Measurements from ENCODE around the gene ZDHHC9.
"Not testable (repeated sequence)": the region's sequence is repeated elsewhere in the genome, so short reads cannot be mapped to it uniquely, and the experiment has no call there.

Gene ZDHHC9

DNA sequence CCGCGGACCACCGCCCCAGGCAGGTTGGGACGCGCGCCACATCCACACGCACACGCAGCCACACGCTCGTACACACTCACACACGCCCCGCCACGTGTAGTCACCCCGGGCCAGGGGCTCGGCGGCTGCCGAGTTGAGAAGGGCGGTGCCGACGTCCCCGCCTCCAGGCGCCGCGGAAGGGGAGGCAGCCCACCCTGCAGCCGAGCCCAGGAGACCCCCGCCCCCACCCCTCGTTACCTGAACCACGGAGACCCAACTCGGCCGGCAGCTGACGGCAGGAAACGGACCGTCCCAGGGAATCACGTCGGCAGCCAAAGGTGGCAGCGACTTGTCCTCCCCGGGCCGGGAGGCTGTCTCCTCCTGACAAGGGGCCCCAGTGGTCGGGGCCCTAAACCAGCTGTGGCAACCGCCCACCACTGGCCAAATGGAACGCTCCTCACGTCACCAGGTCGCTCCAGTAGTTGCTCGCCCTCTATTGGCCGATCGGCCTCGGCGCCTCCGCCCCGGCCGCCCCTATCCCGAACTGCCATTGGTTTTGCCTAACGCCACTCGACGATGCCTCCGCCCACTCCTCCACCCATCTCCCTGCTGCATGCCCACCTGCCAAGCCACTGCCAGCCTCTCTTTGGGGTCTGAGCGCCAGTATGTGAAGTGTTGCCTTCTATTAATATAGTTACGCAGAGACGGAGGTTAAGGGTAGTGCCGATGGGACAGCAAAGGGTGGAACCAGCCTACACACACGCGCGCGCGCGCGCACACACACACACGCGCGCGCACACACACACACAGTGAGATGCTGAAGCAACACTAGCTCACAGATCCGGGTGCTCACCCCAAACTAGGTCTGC is at the start of gene ZDHHC9:
Gene ZDHHC9 (minus strand): TSS at position 428 of the 848 bp plus-strand sequence. CDS start 1,941 bp downstream, outside the sequence.
- peak; percentile 94 for DNase-seq

- peak; percentile 73 for DNase-seq
These were observed 33.7 kb upstream of the ZDHHC9 start for GRCh38 chrX:129877401-129877800.

DNA sequence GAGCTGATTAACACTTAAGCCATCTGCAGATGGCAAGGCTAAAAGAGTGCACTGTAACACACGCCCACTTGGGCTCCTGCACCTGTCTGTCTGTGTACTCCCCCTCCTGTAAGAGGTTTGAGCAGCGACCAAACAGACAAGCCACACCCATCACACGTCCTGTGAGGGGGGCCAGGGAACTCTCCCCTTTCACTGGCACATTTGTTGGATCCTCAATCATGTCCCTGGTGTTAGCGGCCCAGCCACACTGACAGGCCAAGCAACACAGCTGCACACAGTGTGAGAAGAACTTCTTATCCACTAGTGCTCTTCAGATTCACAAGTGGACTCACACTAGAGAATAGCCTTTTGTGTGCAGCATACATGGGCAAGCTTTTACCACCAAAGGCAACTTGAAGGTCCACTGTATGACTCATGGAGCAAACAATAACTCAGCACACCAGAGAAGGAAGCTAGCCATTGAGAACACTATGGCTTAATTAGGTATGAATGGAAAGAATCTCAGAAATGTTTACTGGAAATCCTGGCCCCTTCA is 33.2 kb upstream of the ZDHHC9 start:
- DNase-seq: peak; percentile 96

- peak; percentile 70 for DNase-seq
These were observed 32.0 kb upstream of the ZDHHC9 start for GRCh38 chrX:129875669-129876068.

- DNase-seq: no peak
These were observed 28.8 kb upstream of the ZDHHC9 start for GRCh38 chrX:129872524-129872923.

DNA sequence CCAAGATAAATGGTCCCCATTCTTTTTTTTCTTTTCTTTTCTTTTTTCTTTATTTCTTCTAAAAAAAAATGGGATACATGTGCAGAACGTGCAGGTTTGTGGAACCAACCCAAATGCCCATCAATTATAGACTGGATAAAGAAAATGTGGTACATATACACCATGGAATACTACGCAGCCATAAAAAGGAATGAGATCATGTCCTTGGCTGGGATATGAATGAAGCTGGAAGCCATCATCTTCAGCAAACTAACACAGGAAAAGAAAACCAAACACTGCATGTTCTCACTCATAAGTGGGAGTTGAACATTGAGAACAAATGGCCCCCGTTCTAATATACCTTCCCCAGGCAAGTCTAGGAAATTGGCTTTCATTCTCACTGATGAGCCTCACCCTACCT is 22.6 kb upstream of the ZDHHC9 start:
- not testable (repeated sequence) for DNase-seq

DNA sequence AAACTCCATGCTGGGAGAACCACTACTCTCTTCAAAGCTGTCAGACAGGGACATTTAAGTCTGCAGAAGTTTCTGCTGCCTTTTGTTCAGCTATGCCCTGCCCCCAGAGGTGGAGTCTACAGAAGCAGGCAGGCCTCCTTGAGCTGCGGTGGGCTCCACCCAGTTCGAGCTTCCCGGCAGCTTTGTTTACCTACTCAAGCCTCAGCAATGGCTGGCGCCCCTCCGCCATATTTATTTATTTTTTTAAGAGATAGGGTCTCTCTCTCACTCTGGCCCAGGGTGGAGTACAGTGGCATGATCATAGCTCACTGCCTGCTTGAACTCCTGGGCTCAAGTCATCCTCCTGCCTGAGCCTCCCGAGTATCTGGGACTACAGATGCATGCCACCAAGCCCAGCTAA is 15.4 kb upstream of the ZDHHC9 start:
- not testable (repeated sequence) for DNase-seq

GRCh38 chrX:129851825-129852224 is 8.1 kb upstream of the ZDHHC9 start:
- DNase-seq: not testable (repeated sequence)

DNA sequence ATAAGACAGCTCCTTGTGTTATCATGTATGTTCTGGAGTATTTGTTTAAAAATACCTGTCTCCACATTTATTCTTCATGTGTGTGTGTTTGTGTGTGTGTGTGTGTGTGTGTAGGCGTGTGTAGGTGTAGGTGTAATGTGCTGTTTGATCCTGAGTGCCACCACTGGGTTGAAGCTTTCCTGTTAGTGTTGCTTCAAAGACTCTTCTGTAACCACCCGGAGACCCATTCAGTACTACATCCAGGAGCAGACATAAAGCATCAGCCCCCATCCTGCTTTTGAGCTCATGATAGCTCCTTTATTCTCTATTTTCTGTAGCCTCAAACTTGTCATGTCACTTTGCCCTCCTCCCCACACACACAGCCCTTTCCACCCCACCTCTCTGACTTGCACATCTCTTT is 3.0 kb upstream of the ZDHHC9 start:
- DNase-seq: no peak

GRCh38 chrX:129845616-129846190 is 2.0 kb upstream of the ZDHHC9 start:
- DNase-seq: peak; percentile 48

DNA sequence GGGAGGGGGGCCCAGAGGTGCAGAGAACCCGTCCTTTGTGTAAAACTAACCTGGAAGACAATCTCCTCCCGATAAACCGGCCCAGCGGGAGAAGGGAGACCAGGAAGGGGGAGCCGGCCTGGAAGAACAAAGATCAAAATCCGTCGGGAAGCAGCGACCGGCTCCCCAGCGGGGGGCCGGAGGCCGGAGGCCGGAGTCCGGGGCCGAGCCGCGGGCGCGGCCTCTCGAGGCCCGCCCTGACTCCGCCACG is 552 bp downstream of the ZDHHC9 start:
- no peak for DNase-seq

DNA sequence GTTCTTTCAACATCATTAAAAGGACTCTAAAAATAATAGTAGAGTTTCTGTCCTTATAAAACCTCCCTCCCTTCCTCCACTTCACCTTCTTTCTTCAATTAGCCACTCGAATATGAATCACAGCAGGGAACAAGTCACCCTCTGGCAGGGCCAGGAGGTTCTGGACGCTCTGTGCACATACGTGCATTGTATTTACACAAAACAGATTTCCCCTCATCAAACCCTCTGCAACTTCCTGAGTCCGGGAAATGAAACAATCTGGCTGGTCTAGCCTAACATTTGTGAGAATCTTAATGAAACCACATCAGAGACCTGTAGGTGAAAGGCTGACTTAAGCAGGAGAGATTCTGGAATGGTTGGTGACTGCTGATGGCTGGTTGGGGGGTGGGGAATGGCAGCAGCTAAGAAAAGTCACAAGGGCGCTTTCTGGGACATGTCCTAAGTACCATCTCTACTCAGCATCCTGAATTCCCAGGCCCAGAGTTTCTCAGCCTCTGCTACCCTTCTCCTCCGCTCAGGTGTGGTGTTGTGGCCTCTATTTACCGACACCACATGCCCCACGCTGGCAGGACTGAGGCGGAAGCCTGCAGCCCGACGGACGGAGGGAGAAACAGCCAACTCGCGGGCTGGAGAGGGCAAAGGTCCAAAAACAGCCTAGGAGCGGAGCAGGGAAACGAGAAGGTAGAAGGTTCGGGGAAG is 1.0 kb downstream of the ZDHHC9 start:
- DNase-seq: peak; percentile 65

DNA sequence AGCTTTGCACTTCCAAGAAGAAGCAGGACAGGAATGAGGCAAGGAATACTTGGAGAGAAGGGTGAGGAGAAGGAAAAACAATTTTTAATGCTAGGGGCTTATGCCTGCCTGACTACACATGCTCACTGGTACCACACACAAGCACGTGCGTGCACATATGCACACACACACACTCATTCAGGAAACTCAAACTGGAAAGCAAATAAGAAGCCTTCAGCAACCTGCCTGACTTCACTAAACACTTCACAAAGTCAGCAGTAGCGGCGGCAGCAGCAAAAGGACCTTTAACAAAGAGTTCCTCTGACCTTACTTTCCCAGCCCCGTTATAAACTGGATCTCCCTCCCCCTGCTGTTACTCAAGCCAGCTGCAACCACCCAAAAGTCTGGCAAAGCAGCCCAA is 3.3 kb downstream of the ZDHHC9 start:
- DNase-seq: no peak

DNA sequence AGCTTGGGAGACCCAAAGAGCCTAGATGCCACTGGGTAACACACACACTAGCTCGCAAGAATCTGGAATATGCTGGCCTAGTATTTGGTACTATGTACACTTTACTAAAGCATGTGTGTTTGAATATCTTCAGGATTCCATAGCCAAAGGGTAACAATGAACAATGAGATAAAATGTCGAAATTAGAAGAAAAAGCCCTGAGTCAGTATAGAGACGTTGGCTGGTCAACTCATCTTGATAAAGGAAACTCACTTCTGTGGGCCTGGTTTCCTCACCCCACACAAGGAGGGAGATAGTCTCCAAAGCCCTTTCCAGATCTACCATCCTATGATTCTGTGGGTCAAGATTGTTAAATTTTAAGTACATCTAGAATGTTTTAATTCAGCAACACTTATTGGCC is 6.9 kb downstream of the ZDHHC9 start:
- no peak for DNase-seq

DNA sequence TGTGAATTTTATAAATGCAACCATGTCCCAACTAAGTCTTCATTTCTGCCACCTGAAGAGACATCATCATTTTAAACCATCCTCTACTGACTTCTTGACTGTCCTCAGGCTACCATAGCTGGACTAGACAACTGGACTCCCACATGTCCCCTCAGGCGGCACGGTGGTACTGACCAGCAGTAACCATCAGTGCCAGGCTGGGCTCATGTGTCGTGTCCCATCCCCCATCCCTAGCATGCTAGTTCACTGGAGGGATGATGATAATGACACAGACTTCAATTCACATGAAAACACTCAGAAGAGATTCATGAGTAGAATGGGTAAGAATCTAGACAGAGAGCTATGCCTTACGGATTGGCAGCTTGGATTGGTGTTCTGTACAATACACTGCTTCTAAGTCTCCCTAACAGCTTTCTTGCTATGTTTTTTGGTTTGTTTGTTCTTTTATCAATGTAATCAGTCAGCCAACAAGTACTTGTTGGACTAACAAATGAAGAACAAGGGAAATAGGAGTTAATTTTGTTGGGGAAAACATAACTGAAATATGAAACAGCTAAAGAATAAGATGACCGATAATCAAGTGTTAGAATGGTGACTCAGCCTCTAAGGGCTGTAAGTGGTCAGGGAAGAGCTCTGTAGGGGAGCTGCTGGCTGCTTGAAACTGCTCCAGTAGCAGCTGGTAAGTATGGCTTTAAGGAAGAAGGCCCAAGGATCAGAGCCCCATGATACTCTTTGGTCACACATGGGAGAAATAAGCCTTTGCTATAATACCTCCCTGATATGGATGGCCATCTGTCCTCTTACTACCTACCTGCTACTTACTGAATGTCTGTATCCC is 10.3 kb downstream of the ZDHHC9 start:
- DNase-seq: peak; percentile 36

DNA sequence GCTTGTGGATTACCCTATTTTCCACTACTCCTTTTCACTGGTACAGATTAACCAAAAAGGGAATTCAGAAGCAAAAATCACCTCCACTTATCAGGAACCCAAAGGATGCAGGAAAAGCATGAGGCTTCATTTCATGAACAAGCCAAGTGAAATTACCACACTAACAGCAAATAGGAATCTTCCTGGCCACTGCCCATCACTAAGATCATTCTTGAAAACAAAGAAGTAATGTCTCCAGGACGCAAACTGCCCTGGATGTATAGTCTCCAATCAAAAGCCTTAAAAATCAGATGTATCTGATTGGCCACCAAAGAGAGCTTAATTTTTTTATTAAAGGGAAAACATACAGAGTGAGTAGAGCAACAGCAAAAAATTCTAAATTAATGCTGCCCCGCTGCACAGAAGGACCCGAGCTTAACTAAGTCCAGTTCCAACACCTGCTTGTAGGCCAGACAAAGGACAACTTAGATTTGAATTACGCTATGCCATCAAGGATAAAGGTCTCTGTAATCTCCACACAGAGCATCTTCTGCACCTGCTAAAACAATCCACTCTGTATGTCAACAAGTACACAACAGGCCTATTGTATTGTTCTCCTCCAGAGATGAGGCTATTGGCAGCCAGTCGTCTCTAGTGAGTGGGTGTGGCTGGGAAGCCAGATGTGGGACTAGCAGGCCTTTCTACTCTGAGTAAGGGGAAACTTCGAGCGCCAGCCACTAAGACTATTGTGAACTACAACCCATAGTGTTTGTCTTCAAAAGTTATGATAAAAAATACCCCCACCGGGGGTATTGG is 12.4 kb downstream of the ZDHHC9 start:
- peak; percentile 72 for DNase-seq

GRCh38 chrX:129830494-129830893 is 13.2 kb downstream of the ZDHHC9 start:
- DNase-seq: no peak

DNA sequence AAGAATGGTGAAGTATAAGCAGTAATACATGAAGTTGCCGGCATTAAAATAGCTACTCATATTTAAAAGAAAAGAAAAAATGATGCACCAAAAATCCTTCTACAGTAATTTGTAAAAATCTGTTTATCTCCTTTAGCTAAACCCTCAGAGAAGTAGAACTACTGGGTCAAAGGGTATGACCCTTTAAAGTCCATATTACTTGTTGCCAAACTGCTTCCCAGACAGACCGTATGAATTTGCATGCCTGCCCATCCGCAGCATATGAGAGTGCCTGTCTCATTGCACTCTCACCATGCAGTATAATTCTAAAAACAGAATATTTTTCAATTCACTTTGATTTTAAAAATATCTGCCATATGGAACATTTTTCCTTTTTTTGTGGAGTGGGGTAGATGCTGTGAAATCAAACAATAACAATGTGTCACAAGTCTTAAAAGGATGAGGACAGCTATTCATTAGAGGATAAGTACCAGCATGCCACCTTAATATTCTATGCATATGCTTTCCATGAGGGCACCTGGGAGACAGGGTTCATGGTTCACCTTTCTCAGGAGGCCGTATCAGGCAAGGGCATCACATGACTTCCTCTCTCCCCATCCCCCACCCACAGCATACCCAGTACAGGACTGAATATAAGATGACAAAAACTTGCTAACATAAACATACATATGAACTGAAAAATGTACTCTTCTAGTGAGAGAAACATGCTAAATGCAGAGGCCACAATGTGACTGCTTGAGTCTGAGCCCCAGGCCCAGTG is 17.8 kb downstream of the ZDHHC9 start:
- peak; percentile 45 for DNase-seq

DNA sequence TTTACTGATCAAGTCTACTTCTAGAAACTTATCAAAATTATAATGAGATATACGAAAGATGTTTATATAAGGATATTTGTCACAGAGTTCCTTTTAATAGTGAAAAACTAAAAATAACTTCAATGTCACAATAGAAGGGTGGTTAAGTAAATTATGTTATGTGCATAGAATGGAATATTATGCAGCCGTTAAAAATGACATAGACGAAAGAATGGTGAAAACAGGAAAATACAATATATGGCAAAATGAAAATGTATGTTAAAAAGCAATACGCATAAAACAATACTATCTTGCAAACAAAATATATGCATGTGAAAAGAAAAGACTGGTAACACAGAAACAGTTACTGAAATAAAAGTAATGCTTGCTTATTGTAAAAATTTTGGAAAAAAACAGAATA is 19.1 kb downstream of the ZDHHC9 start:
- DNase-seq: no peak

DNA sequence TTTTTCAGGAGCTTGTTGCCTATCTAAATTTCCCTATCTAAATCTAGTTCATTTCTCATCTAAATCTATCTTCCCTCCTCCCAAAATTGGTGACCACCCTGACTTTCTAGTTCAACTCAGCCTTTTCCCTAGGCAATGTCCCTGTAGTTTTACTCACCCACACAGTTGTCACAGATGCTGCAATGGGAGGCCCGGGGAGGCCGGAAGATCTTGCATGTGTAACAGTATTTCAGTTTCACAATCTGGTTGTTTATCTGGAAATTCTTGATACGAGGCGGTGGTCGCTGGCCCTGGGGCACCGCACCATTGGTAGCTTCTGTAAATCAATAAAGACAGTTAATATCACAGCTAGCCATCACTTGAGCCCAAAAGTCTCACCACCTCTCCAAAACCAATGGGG is 20.2 kb downstream of the ZDHHC9 start:
- no peak for DNase-seq

- peak; percentile 57 for DNase-seq
These were observed 20.6 kb downstream of the ZDHHC9 start for GRCh38 chrX:129823115-129823514.
